Measurements from ENCODE around the gene RAB3A.

Gene RAB3A

DNA sequence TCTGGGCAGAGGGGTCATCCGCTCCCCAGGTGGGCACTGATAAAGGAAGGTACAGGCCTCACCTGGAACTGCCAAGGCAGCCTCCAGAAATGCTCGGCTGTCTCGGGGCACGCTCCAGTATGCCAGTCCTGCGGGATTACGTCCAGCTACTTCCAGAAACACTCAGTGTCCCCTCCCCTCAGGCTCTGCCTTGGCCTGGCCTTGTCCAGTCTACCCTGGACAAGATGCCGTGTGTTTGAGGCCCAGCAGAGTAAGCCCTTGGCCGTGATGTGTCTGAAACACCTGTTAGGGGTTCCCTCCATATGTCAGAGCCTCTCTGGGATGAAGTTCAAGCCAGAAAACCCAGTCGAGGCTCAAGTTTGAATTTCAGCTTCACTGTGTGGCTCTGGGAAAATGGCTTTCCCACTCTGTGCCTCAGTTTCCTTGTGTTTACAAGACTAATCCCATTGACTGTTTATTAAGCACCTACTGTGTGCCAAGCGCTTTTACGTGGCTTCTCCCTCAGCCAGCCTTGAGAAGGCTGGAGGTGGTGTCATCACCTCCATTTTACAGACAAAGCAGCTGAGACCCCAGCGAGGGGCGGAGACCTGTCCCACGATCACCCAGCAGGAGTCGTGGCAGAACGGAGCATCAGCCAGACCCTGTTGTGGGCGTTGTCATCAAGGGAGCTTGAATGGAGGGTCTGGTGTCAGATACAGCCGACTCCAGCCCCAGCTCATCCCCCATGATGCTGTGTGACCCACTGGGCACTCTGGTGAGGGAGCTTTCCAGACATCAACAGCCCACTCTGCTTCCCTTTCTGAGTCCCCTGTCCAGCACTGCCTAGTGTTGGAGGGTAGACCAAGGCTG is 52.8 kb downstream of the RAB3A start:
- DNase-seq (ENCODE audit: low read depth): no peak

DNA sequence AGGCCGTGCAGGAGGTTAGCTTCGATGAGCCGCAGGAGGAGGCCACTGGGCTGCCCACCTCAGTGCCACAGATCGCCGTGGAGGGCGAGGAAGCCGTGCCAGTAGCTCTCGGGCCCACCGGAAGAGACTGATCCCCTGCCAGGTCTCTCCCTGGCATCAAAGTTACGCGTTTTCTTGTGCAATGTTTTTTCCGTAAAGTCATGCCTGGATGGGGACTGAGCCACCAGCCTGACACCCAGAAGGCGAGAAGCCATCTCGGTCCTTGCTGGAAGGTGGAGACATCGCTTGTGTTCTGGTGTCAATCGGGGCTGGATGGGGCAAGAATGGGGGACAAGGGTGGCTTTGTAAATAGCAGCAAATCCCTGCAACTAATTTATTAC is 54.3 kb downstream of the RAB3A start:
- DNase-seq (ENCODE audit: low read depth): no peak

DNA sequence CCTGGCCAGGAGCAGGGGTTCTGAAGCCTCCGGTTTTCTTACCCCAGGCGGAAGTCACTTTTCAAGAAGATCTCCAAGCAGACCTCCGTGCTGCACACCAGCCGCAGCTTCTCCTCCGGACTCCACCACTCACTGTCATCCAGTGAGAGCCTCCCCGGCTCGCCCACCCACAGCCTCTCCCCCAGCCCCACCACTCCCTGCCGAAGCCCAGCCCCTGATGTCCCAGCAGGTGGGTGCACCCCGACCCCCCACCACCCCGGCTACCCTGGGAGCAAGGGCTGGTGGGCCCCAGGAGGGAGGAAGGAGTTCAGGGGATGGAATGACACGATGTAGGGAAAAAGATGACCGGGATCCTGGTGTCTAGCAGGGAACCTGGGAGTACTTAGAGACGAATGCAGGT is 56.4 kb downstream of the RAB3A start:
- DNase-seq (ENCODE audit: low read depth): no peak
